H1 (cell line): ENCODE results near the gene SENP6. TPM values are rescaled to one million over a fixed set of nuclear protein-coding genes. Genes with fewer than 3 reads are reported as not detected.

ENCODE experiments used
- CTCF ChIA-PET: fragments of 300-600 bp; sonication (Branson Sonifier 250); formaldehyde crosslinking; loops from one replicate; lab custom pipeline; 2021; ENCODE audit not compliant: partially characterized antibody; lab: Charles Lee
- POLR2A ChIA-PET: fragments of 300-600 bp; sonication (Branson Sonifier 250); formaldehyde crosslinking; loops from one replicate; lab custom pipeline; 2021; ENCODE audit warnings: inconsistent platforms; ENCODE audit not compliant: partially characterized antibody; lab: Charles Lee
- DNase-seq, 2 experiments: peaks; one replicate each; pipeline versions ENCODE4 v3.0.0 to v3.0.0-alpha.2; 2010 to 2022; ENCODE audit warnings: low spot score in 2 of 2, low read depth in 1 of 2, mixed read lengths in 1 of 2
- FAIRE-seq: peaks from 2 replicates; lab custom pipeline; 2011; peaks lifted over from hg19 to GRCh38; lab: Jason Lieb, UNC
- H2AFZ ChIP-seq: 2 replicates; pipeline ENCODE4 v1.8.1; 2012; ENCODE audit warnings: low read length, inconsistent platforms
- H2AK5ac ChIP-seq: 2 replicates; pipeline ENCODE4 v1.6.1; 2013; ENCODE audit warnings: low read depth, low read length
- H2BK120ac ChIP-seq: replicated peaks from 2 replicates; pipeline ENCODE3; 2013; ENCODE audit warnings: low read depth, low read length, inconsistent platforms
- H2BK12ac ChIP-seq: 2 replicates; pipeline ENCODE4 v1.6.1; 2013; ENCODE audit warnings: low read depth, low read length
- H2BK15ac ChIP-seq: 2 replicates; pipeline ENCODE4 v1.6.1; 2013; ENCODE audit warnings: low read length
- H2BK20ac ChIP-seq: 2 replicates; pipeline ENCODE4 v1.6.1; 2013; ENCODE audit warnings: low read length
- H2BK5ac ChIP-seq: 2 replicates; pipeline ENCODE4 v1.6.1; 2013; ENCODE audit warnings: low read depth, low read length
- H3K14ac ChIP-seq: 2 replicates; pipeline ENCODE4 v1.6.1; 2013; ENCODE audit warnings: inconsistent platforms; ENCODE audit not compliant: insufficient read length
- H3K18ac ChIP-seq: 2 replicates; pipeline ENCODE4 v1.6.1; 2013; ENCODE audit warnings: low read length; ENCODE audit errors: extremely low read depth
- H3K23ac ChIP-seq: 2 replicates; pipeline ENCODE4 v1.6.1; 2013; ENCODE audit warnings: inconsistent platforms; ENCODE audit not compliant: insufficient read length
- H3K23me2 ChIP-seq: 2 replicates; pipeline ENCODE4 v1.6.1; 2013; ENCODE audit warnings: low read depth, low read length
- H3K27ac ChIP-seq: 2 replicates; pipeline ENCODE4 v1.6.1; 2011; ENCODE audit warnings: low read depth, low read length, inconsistent platforms
- H3K27me3 ChIP-seq, 4 experiments: replicated peaks in 1 of 4; 1 replicate in 1 of 4; 2 replicates in 3 of 4; pipeline versions ENCODE4 v1.6.1 to v1.8.1; 2011 to 2013; ENCODE audit warnings: low read length in 3 of 4, mild to moderate bottlenecking in 3 of 4, inconsistent platforms in 2 of 4, mixed read lengths in 2 of 4, moderate library complexity in 1 of 4; ENCODE audit not compliant: control insufficient read depth in 3 of 4, insufficient read depth in 3 of 4; ENCODE audit errors: extremely low read depth in 1 of 4
- H3K36me3 ChIP-seq, 4 experiments: 2 replicates each; pipeline versions ENCODE4 v1.6.1 to v1.8.1; 2011 to 2013; ENCODE audit warnings: mild to moderate bottlenecking in 4 of 4, low read length in 3 of 4, moderate library complexity in 2 of 4, control low read depth in 1 of 4, inconsistent platforms in 1 of 4; ENCODE audit not compliant: insufficient read depth in 4 of 4, control insufficient read depth in 2 of 4
- H3K4ac ChIP-seq: replicated peaks from 2 replicates; pipeline ENCODE3; 2013; ENCODE audit warnings: low read length, low read depth, mixed read lengths, inconsistent platforms; ENCODE audit not compliant: insufficient read length
- H3K4me1 ChIP-seq, 4 experiments: replicated peaks in 1 of 4; 1 replicate in 1 of 4; 2 replicates in 3 of 4; pipeline versions ENCODE4 v1.6.1 to v1.8.1; 2011 to 2013; ENCODE audit warnings: low read length in 3 of 4, inconsistent platforms in 2 of 4, mixed read lengths in 1 of 4; ENCODE audit not compliant: insufficient read depth in 4 of 4, control insufficient read depth in 3 of 4
- H3K4me2 ChIP-seq, 2 experiments: 2 replicates each; pipeline versions ENCODE4 v1.6.1 to v1.8.1; 2011 to 2013; ENCODE audit warnings: low read depth in 2 of 2, low read length in 2 of 2, control low read depth in 1 of 2, inconsistent platforms in 1 of 2, mild to moderate bottlenecking in 1 of 2; ENCODE audit not compliant: insufficient read depth in 1 of 2
- H3K4me3 ChIP-seq, 4 experiments: fragments of 200-600, 300-600 bp in 1 of 4; sonication (generic), shearing (Covaris generic), sonication (Bioruptor Twin) in 1 of 4; 2 replicates each; pipeline versions ENCODE4 v1.5.1 to v1.8.1; 2011 to 2016; ENCODE audit warnings: low read length in 4 of 4, low read depth in 3 of 4, control low read depth in 2 of 4, inconsistent platforms in 2 of 4, mild to moderate bottlenecking in 2 of 4, mixed read lengths in 1 of 4, moderate library complexity in 1 of 4; ENCODE audit not compliant: insufficient read depth in 2 of 4; ENCODE audit errors: extremely low read depth in 1 of 4
- H3K56ac ChIP-seq: replicated peaks from 2 replicates; pipeline ENCODE3; 2013; ENCODE audit warnings: low read depth, mild to moderate bottlenecking, mixed read lengths, low read length, inconsistent platforms; ENCODE audit not compliant: insufficient read length
- H3K79me1 ChIP-seq: 2 replicates; pipeline ENCODE4 v1.6.1; 2013; ENCODE audit warnings: low read depth, low read length, control low read depth
- H3K79me2 ChIP-seq, 2 experiments: 2 replicates each; pipeline versions ENCODE4 v1.6.1 to v1.8.1; 2012 to 2013; ENCODE audit warnings: low read length in 2 of 2, mild to moderate bottlenecking in 2 of 2, inconsistent platforms in 1 of 2; ENCODE audit not compliant: insufficient read depth in 2 of 2, control insufficient read depth in 1 of 2
- H3K9ac ChIP-seq, 4 experiments: replicated peaks in 1 of 4; 1 replicate in 1 of 4; 2 replicates in 3 of 4; pipeline versions ENCODE4 v1.6.1 to v1.8.1; 2011 to 2013; ENCODE audit warnings: low read depth in 3 of 4, low read length in 3 of 4, control low read depth in 2 of 4, mild to moderate bottlenecking in 2 of 4, moderate library complexity in 2 of 4, inconsistent platforms in 1 of 4; ENCODE audit errors: extremely low read depth in 1 of 4
- H3K9me3 ChIP-seq, 2 experiments: 2 replicates each; pipeline versions ENCODE4 v1.6.1 to v1.8.1; 2012 to 2013; ENCODE audit warnings: mild to moderate bottlenecking in 2 of 2, moderate library complexity in 2 of 2, control low read depth in 1 of 2, inconsistent platforms in 1 of 2, low read depth in 1 of 2, low read length in 1 of 2, mixed read lengths in 1 of 2; ENCODE audit not compliant: insufficient read depth in 2 of 2
- H4K20me1 ChIP-seq, 2 experiments: replicated peaks in 1 of 2; 2 replicates each; pipeline versions ENCODE3 to v1.8.1; 2011 to 2013; ENCODE audit warnings: inconsistent platforms in 2 of 2, low read length in 2 of 2, mild to moderate bottlenecking in 1 of 2; ENCODE audit not compliant: insufficient read depth in 2 of 2, control insufficient read depth in 1 of 2
- H4K5ac ChIP-seq: 2 replicates; pipeline ENCODE4 v1.6.1; 2013; ENCODE audit warnings: low read length, low read depth, mixed read lengths, inconsistent platforms; ENCODE audit not compliant: insufficient read length
- H4K8ac ChIP-seq: 2 replicates; pipeline ENCODE4 v1.8.0; 2013; ENCODE audit warnings: mild to moderate bottlenecking, moderate library complexity, low read length, inconsistent platforms; ENCODE audit not compliant: insufficient read depth; ENCODE audit errors: extremely low read depth
- H4K91ac ChIP-seq: replicated peaks from 2 replicates; pipeline ENCODE3; 2013; ENCODE audit warnings: low read length, mixed read lengths, inconsistent platforms; ENCODE audit not compliant: insufficient read length
- BACH1 ChIP-seq: IDR thresholded peaks from 2 replicates; pipeline ENCODE4 v1.6.1; 2012; ENCODE audit warnings: low read length, improper control_type of control experiment
- JUND ChIP-seq: IDR thresholded peaks from 2 replicates; pipeline ENCODE4 v1.6.1; 2011; ENCODE audit warnings: mild to moderate bottlenecking, improper control_type of control experiment, low read length
- SAP30 ChIP-seq: fragments of 300-600 bp; sonication (generic); IDR thresholded peaks from 2 replicates; pipeline ENCODE4 v1.7.1; 2012; ENCODE audit warnings: low read length, moderate library complexity, mild to moderate bottlenecking, inconsistent platforms; ENCODE audit not compliant: insufficient read depth, insufficient replicate concordance
- TBP ChIP-seq: IDR thresholded peaks from 2 replicates; pipeline ENCODE4 v1.6.1; 2011; ENCODE audit warnings: low read depth, low read length, improper control_type of control experiment
- WGBS, 2 experiments: shearing (Covaris generic) in 1 of 2; methylation state at CpG; one replicate each; pipeline versions ENCODE4 v1.1.6 to v1.1.7; 2013 to 2015; ENCODE audit warnings: low lambda C conversion rate in 2 of 2, mixed read lengths in 2 of 2, inconsistent platforms in 1 of 2, low coverage in 1 of 2, missing lambda C conversion rate in 1 of 2; ENCODE audit not compliant: insufficient replicate concordance in 2 of 2, insufficient coverage in 1 of 2, insufficient read length in 1 of 2; ENCODE audit errors: extremely low coverage in 1 of 2, missing lambda C conversion rate in 1 of 2; 5-methylcytosine and 5-hydroxymethylcytosine counted together
- polyA plus RNA-seq, 7 experiments: library from polyadenylated mRNA; depleted of rRNA in 3 of 7; stranded (reverse) in 5 of 7; unstranded in 2 of 7; fragments of >200 nt in 5 of 7; fragments of 200-250 nt in 2 of 7; gene quantifications; 1 replicate in 5 of 7; 2 replicates in 1 of 7; 4 replicates in 1 of 7; pipeline versions ENCODE4 v1.2.1 to v1.2.3, GENCODE V29; 2011 to 2013; ENCODE audit warnings: missing spikeins in 2 of 7, mixed read lengths in 2 of 7
- total RNA-seq: library from RNA; stranded (reverse); fragmentation: NEBNext Ultra II Directional; extraction: Animal tissue kit (Norgen Biotek cat#: 25700); gene quantifications from 2 replicates; pipeline ENCODE4 v1.2.1, GENCODE V29; 2021

SENP6 gene
- total and polyA plus RNA-seq, 2 of the 8 experiments (the other 6 are each of a cell fraction or from before 2014, with no cell fraction given) = 13.8 to 103 TPM

DNA sequence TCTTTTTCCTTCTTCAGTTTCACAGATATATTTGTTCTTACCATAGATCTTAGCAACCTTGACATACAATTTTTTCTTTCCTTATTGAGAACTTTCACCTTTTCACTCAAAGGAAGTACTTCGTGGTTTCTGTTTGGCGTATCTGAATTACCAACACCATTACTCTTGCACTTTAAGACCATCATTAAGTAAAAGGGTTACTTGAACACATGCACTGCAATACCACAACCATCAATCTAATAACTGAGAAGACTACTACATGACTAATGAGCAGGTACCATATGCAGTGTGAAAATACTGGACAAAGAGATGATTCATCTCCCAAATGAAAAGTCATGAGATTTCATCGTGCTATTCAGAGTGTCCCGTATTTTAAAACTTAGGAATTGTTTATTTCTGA is 21.7 kb upstream of the SENP6 start:
- H2BK15ac ChIP-seq = no peak overlapping the region
- TF ChIP-seq SAP30 = no peak
- no peak for TF ChIP-seq TBP
- TF ChIP-seq JUND = no peak
- no peak for TF ChIP-seq BACH1
- no peak overlapping the region for H3K18ac ChIP-seq
- no peak overlapping the region for H2AK5ac ChIP-seq
- H2BK20ac ChIP-seq = no peak overlapping the region
- no peak overlapping the region for H3K14ac ChIP-seq
- H3K27ac ChIP-seq = no peak overlapping the region
- CTCF ChIA-PET = interaction anchor here (1.3 kb wide), 1 partner anchor 314 kb away, joined by 3 read pairs; no protein-coding TSS in a partner anchor
- no peaks in the 10 kb centered on the region for H4K20me1 ChIP-seq
- no peaks in the 10 kb centered on the region for H3K27me3 ChIP-seq
- no peak overlapping the region for H3K23ac ChIP-seq
- no peak overlapping the region for H3K9ac ChIP-seq
- DNase-seq (no peak), FAIRE-seq (no peak)
- POLR2A ChIA-PET = no interaction called here
- H3K79me1 ChIP-seq = no peaks in the 10 kb centered on the region
- WGBS, 2 experiments = 96% methylated on average over 4 of the region's 4 CpGs; no CpG with 5 or more reads in 1 of the 2 experiments
- no peaks in the 10 kb centered on the region for H3K9me3 ChIP-seq
- no peaks in the 10 kb centered on the region for H3K36me3 ChIP-seq
- no peaks in the 10 kb centered on the region for H3K79me2 ChIP-seq
- no peak overlapping the region for H4K5ac ChIP-seq
- H2BK12ac ChIP-seq = no peak overlapping the region
- no peak overlapping the region for H3K4ac ChIP-seq
- no peak overlapping the region for H2BK5ac ChIP-seq
- no peaks in the 10 kb centered on the region for H3K4me1 ChIP-seq
- no peak overlapping the region for H4K91ac ChIP-seq
- H3K4me3 ChIP-seq = no peak overlapping the region
- no peak overlapping the region for H2AFZ ChIP-seq
- no peaks in the 10 kb centered on the region for H3K23me2 ChIP-seq
- H3K56ac ChIP-seq = no peak overlapping the region
- H3K4me2 ChIP-seq = no peak overlapping the region
- H4K8ac ChIP-seq = no peak overlapping the region
- H2BK120ac ChIP-seq = no peak overlapping the region
